ENCODE data around the gene MCC.

DNA sequence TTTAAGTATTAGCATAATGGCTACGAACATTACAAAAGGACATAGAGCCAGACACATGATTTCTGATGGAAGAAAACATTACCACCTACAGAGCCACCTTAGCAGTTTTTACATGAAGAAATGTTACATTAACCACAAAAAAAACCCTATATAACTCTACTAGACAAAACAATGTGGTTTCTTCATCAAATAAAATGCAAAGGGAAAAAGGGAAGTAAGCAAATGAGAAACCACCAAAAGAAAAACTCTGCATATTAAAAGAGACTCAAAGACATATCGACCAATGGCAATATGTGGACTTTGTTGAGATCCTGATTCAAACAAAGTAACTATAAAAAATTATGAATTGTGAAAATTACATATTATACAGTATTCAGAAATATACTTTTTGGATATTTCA is 186.1 kb downstream of the MCC start:
- TF ChIP-seq, protein P1, sequence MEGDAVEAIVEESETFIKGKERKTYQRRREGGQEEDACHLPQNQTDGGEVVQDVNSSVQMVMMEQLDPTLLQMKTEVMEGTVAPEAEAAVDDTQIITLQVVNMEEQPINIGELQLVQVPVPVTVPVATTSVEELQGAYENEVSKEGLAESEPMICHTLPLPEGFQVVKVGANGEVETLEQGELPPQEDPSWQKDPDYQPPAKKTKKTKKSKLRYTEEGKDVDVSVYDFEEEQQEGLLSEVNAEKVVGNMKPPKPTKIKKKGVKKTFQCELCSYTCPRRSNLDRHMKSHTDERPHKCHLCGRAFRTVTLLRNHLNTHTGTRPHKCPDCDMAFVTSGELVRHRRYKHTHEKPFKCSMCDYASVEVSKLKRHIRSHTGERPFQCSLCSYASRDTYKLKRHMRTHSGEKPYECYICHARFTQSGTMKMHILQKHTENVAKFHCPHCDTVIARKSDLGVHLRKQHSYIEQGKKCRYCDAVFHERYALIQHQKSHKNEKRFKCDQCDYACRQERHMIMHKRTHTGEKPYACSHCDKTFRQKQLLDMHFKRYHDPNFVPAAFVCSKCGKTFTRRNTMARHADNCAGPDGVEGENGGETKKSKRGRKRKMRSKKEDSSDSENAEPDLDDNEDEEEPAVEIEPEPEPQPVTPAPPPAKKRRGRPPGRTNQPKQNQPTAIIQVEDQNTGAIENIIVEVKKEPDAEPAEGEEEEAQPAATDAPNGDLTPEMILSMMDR (IDR thresholded peaks at IDR 0.05), result no peak
- no peak for TF ChIP-seq POLR2A (IDR thresholded peaks at IDR 0.05)
